SJSA1 (cell line): Measurements from ENCODE around the gene USP53. TPM values are rescaled to one million over a fixed set of nuclear protein-coding genes. Genes with fewer than 3 reads are reported as not detected.
"Not testable (repeated sequence)": the region's sequence is repeated elsewhere in the genome, so short reads cannot be mapped to it uniquely, and the experiment has no call there.

Experiments used
- DNase-seq, 2 experiments: peaks; one replicate each; pipeline ENCODE4 v3.0.0-alpha.2; 2015 to 2020; ENCODE audit warnings: low spot score in 2 of 2, low read depth in 1 of 2
- H3K27ac ChIP-seq: fragments of 250-450 bp; sonication (Bioruptor Pico); 2 replicates; pipeline ENCODE4 v1.5.1; 2020; ENCODE audit warnings: mild to moderate bottlenecking, moderate library complexity
- H3K27me3 ChIP-seq: fragments of 250-450 bp; sonication (Bioruptor Pico); replicated peaks from 2 replicates; pipeline ENCODE4 v1.5.1; 2020; ENCODE audit warnings: mild to moderate bottlenecking, moderate library complexity
- H3K36me3 ChIP-seq: fragments of 250-450 bp; sonication (Bioruptor Pico); 2 replicates; pipeline ENCODE4 v1.5.1; 2020; ENCODE audit warnings: mild to moderate bottlenecking
- H3K4me1 ChIP-seq: fragments of 250-450 bp; sonication (Bioruptor Pico); replicated peaks from 2 replicates; pipeline ENCODE4 v1.6.1; 2021; ENCODE audit warnings: mild to moderate bottlenecking
- H3K4me3 ChIP-seq: fragments of 250-450 bp; sonication (Bioruptor Pico); 2 replicates; pipeline ENCODE4 v1.5.1; 2020; ENCODE audit warnings: mild to moderate bottlenecking
- H3K9me3 ChIP-seq: fragments of 250-450 bp; sonication (Bioruptor Pico); replicated peaks from 2 replicates; pipeline ENCODE4 v1.5.1; 2020; ENCODE audit warnings: mild to moderate bottlenecking
- total RNA-seq: library from RNA; depleted of rRNA; stranded (reverse); fragments of >200 nt; shearing (Covaris generic); gene quantifications from 2 replicates; pipeline ENCODE4 v1.2.3, GENCODE V29; 2014

Gene USP53
- total RNA-seq, 1 experiment from 2014 or later = 14.7 TPM

- H3K27me3 ChIP-seq = no peaks in the 10 kb centered on the region
- no peak overlapping the region for H3K27ac ChIP-seq
- H3K9me3 ChIP-seq = no peaks in the 10 kb centered on the region
- no peak for DNase-seq
- H3K36me3 ChIP-seq = peaks cover 18% of the 10 kb centered on the region
- no peak overlapping the region for H3K4me3 ChIP-seq
- no peaks in the 10 kb centered on the region for H3K4me1 ChIP-seq
These were observed 49.5 kb downstream of the USP53 start for GRCh38 chr4:119261986-119262385.

GRCh38 chr4:119264743-119265142, 52.2 kb downstream of the USP53 start:
- no peak overlapping the region for H3K27ac ChIP-seq
- H3K4me3 ChIP-seq = no peak overlapping the region
- H3K9me3 ChIP-seq = no peaks in the 10 kb centered on the region
- H3K4me1 ChIP-seq = no peaks in the 10 kb centered on the region
- DNase-seq = no peak
- H3K27me3 ChIP-seq = no peaks in the 10 kb centered on the region
- H3K36me3 ChIP-seq = peaks cover 6% of the 10 kb centered on the region

- Histone ChIP-seq H3K27me3 (no peaks in the 10 kb centered on the region), H3K9me3 (no peaks in the 10 kb centered on the region), H3K27ac (no peak overlapping the region), H3K4me3 (no peak overlapping the region), H3K4me1 (no peaks in the 10 kb centered on the region), H3K36me3 (peaks cover 3% of the 10 kb centered on the region)
- DNase-seq = no peak
These were observed 53.6 kb downstream of the USP53 start for GRCh38 chr4:119266153-119266552.

- no peak overlapping the region for H3K4me3 ChIP-seq
- H3K27me3 ChIP-seq = no peaks in the 10 kb centered on the region
- H3K9me3 ChIP-seq = no peaks in the 10 kb centered on the region
- peaks cover 12% of the 10 kb centered on the region; the same call in 1 of the 2 replicates for H3K36me3 ChIP-seq
- H3K4me1 ChIP-seq = no peaks in the 10 kb centered on the region
- H3K27ac ChIP-seq = no peak overlapping the region
- no peak for DNase-seq
These were observed 56.0 kb downstream of the USP53 start for GRCh38 chr4:119268466-119268865.

- Histone ChIP-seq H3K36me3 (peaks cover 11% of the 10 kb centered on the region; the same call in 1 of the 2 replicates), H3K4me3 (no peak overlapping the region), H3K9me3 (no peaks in the 10 kb centered on the region), H3K27ac (no peak overlapping the region), H3K4me1 (no peaks in the 10 kb centered on the region), H3K27me3 (no peaks in the 10 kb centered on the region)
- DNase-seq = no peak
These were observed 59.0 kb downstream of the USP53 start for GRCh38 chr4:119271361-119272085.

GRCh38 chr4:119279541-119279940, 67.0 kb downstream of the USP53 start:
- not testable (repeated sequence) for H3K27ac ChIP-seq, DNase-seq, H3K4me3 ChIP-seq, H3K4me1 ChIP-seq, H3K27me3 ChIP-seq, H3K9me3 ChIP-seq, H3K36me3 ChIP-seq

DNA sequence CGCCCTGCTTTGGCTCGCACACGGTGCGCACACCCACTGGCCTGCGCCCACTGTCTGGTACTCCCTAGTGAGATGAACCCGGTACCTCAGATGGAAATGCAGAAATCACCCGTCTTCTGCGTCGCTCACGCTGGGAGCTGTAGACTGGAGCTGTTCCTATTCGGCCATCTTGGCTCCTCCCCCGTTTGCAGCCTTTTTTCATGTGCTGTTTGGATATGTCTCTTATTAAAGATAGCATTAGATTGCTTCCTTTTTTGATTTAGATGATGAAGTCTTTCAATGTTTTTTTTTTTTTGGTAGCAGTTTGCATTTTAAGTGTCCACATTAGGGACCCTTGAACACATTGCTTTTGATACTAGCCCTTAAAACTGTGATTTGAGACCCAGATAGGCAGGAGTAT, 67.4 kb downstream of the USP53 start:
- not testable (repeated sequence) for H3K27me3 ChIP-seq, H3K36me3 ChIP-seq, H3K9me3 ChIP-seq, DNase-seq, H3K27ac ChIP-seq, H3K4me3 ChIP-seq, H3K4me1 ChIP-seq

DNA sequence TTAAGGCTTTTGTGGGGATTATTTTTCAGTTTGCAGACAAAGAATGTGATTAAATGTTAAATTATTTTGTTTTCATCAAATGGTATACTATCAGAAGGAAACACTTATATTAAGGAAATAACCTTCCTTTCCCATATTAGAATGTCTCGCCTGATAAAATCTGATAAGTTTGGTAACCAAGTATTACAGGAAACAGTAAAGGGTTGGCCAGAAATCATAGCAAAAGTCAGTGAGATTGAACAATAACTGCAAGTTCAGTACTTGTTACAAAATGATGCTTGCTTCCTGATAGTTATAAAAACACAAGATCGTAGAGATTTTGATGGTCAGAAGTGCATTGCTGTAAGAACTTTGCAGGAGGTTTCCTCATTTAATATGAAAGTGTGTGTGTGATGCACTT, 68.9 kb downstream of the USP53 start:
- H3K27me3 ChIP-seq = no peaks in the 10 kb centered on the region
- H3K36me3 ChIP-seq = peaks cover 6% of the 10 kb centered on the region; the same call in 1 of the 2 replicates
- H3K4me3 ChIP-seq = no peak overlapping the region
- peaks cover 12% of the 10 kb centered on the region for H3K4me1 ChIP-seq
- DNase-seq = no peak
- no peaks in the 10 kb centered on the region for H3K9me3 ChIP-seq
- H3K27ac ChIP-seq = no peak overlapping the region

DNA sequence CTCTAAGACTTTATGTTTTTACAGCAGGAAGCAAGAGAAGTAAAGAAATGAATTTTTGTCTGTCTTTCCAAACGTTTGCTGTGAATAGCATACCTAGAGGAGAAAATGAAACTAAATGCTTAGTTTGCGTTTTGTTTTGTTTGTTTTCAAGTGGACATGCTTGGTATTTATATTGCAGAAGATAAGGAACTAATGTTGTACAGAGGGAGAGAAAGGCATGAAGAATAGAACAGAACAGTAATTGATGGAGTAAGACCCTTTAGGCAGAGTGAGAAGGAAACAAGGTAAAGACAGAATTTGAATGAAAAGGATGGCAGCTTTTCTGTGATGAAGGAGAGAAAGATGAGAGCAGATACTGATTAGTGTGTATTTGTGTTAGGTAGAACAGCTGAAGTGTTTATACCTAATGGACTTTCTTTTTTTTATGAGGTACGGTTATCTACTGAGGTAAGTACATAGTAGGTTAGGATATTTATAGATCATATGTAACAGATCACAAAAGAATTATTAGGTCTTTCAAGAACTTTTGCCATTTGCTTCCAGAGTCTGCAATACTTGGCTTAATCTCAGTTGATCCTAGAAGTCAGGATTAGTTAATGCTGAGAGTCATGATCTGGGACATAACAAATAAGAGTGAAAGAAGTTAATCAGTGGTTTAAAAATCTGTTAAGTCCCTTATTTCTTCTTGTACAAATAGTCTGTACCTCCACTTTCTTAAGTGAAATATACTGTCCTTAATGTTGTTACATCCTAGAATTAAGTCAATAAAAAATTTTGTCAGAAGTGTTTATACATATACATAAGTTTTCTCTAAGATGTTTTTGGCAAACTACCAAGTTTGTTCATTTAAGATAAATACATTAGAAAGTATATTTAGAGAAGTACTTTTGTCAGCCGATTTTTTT, 72.6 kb downstream of the USP53 start:
- Histone ChIP-seq H3K9me3 (no peaks in the 10 kb centered on the region), H3K4me3 (peak overlapping the region; percentile 8), H3K27ac (peak overlapping the region; percentile 10), H3K4me1 (peaks cover 12% of the 10 kb centered on the region), H3K36me3 (peaks cover 6% of the 10 kb centered on the region; the same call in 1 of the 2 replicates), H3K27me3 (no peaks in the 10 kb centered on the region)
- peak in 1 of 2 experiments; percentile 54 for DNase-seq

DNA sequence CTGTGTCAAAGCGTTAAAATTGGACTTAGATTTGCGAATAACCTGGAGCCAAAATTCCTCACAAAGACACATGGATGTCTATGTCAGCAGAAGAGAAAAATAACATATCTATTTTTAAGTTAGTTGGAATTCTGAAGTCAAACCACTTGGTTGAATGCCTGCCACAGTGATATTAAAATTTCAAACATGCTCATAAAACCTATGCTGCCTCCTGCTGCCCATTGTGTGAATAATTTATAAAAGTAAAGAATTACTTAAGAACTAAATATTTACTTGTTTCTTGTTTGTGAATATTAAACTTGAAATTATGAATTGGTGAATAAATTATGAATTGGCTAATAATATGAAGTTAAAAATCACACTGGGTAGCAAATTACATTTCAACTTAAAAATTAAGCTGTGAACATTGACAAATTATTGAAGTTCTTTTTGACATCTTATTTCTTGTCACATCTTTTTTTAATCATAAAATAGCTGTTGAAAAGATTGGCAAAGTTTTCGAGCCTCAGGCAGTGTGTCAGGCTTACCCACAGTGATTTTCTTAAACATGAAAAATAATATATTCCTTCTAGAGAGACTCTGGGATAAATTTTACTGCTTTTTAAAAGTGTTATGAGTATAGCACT, 74.0 kb downstream of the USP53 start:
- H3K27ac ChIP-seq = no peak overlapping the region
- H3K9me3 ChIP-seq = no peaks in the 10 kb centered on the region
- peak in 1 of 2 experiments; percentile 52 for DNase-seq
- H3K36me3 ChIP-seq = 0 out of 2 replicates have a peak, but pooled peaks cover 3% of the 10 kb centered on the region
- H3K4me3 ChIP-seq = no peak overlapping the region
- H3K27me3 ChIP-seq = no peaks in the 10 kb centered on the region
- H3K4me1 ChIP-seq = peaks cover 12% of the 10 kb centered on the region

GRCh38 chr4:119289313-119289712, 76.8 kb downstream of the USP53 start:
- no peak for DNase-seq
- no peak overlapping the region for H3K4me3 ChIP-seq
- H3K9me3 ChIP-seq = no peaks in the 10 kb centered on the region
- peaks cover 12% of the 10 kb centered on the region for H3K4me1 ChIP-seq
- H3K27ac ChIP-seq = no peak overlapping the region
- H3K36me3 ChIP-seq = peaks cover 14% of the 10 kb centered on the region
- no peaks in the 10 kb centered on the region for H3K27me3 ChIP-seq

DNA sequence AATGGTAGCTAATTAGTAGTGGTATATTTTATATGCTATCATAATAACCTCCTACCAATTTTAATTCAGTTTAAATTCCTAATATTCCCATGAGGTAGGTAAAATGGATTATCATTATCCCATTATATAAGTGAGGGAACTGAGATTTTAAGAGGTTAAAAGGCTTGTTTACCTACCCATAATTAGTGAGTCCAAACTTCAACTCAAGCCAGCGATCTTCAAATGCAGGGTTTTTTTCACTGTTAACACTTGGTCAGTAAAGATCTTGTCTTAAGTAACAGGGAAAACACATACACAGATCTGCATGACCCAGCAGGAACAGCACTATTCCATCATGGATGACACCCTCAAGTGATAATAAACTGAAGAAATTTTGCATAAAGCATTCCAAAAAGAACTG, 78.1 kb downstream of the USP53 start:
- no peaks in the 10 kb centered on the region for H3K27me3 ChIP-seq
- DNase-seq = no peak
- peaks cover 14% of the 10 kb centered on the region for H3K36me3 ChIP-seq
- no peaks in the 10 kb centered on the region for H3K9me3 ChIP-seq
- H3K4me1 ChIP-seq = peaks cover 2% of the 10 kb centered on the region
- H3K27ac ChIP-seq = no peak overlapping the region
- H3K4me3 ChIP-seq = no peak overlapping the region

- H3K36me3 ChIP-seq = peaks cover 39% of the 10 kb centered on the region
- no peak overlapping the region for H3K27ac ChIP-seq
- no peak overlapping the region for H3K4me3 ChIP-seq
- no peaks in the 10 kb centered on the region for H3K9me3 ChIP-seq
- H3K27me3 ChIP-seq = no peaks in the 10 kb centered on the region
- H3K4me1 ChIP-seq = peaks cover 14% of the 10 kb centered on the region
- DNase-seq = no peak
These were observed 83.8 kb downstream of the USP53 start for GRCh38 chr4:119296356-119296755.

DNA sequence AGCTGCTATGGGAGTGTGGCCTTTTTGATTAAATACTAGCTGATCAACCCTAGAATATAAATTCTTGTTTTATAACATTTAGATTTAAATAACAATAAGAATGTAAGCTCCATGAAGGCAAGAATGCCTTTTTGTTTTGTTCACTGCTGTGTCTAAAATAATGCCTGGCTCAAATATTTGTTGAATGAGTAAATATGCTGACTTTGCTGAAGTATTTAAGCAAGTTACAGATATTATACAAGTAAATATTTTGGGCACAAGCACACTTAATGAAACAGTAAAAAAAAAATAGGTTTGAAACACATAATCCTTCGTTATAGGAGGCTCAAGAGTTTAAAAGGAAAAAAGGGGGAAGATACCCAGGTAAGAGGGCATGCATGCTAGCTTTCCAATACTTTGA, 85.3 kb downstream of the USP53 start:
- no peak overlapping the region for H3K4me3 ChIP-seq
- H3K9me3 ChIP-seq = no peaks in the 10 kb centered on the region
- peaks cover 33% of the 10 kb centered on the region for H3K36me3 ChIP-seq
- no peaks in the 10 kb centered on the region for H3K27me3 ChIP-seq
- peaks cover 14% of the 10 kb centered on the region for H3K4me1 ChIP-seq
- no peak overlapping the region for H3K27ac ChIP-seq
- DNase-seq = no peak
